Right ventricle myocardium inferior (tissue), 1 donor: Measurements from ENCODE around the gene NLGN2. TPM values are rescaled to one million over a fixed set of nuclear protein-coding genes. Genes with fewer than 3 reads are reported as not detected.
A peak's percentile ranks its signal among the peaks of the same experiment; 100 is the strongest.

Source experiments
- ATAC-seq: fragments of 200-7000 bp; cut with Tn5 transposase; one replicate; pipeline ENCODE4 v1.9.1; 2020; ENCODE audit warnings: mild to moderate bottlenecking, moderate library complexity
- DNase-seq: peaks from one replicate; pipeline ENCODE4 v3.0.0; 2021; ENCODE audit errors: missing footprints
- intact Hi-C: fragments of 100-400 bp; cut with DNase I; formaldehyde crosslinking; loops from one replicate; pipeline ENCODE4 v1.11.0; 2022
- total RNA-seq: library from RNA; stranded (reverse); fragmentation: NEBNext Ultra II Directional; extraction: Animal tissue kit (Norgen Biotek cat#: 25700); gene quantifications from one replicate; pipeline ENCODE4 v1.2.1, GENCODE V29; 2021
- donor health status: DM: no; HTN: yes; CAD: no; lungs with severe emphysema.

NLGN2 gene
- total RNA-seq, 1 donor from 2014 or later = 7.0 TPM

DNA sequence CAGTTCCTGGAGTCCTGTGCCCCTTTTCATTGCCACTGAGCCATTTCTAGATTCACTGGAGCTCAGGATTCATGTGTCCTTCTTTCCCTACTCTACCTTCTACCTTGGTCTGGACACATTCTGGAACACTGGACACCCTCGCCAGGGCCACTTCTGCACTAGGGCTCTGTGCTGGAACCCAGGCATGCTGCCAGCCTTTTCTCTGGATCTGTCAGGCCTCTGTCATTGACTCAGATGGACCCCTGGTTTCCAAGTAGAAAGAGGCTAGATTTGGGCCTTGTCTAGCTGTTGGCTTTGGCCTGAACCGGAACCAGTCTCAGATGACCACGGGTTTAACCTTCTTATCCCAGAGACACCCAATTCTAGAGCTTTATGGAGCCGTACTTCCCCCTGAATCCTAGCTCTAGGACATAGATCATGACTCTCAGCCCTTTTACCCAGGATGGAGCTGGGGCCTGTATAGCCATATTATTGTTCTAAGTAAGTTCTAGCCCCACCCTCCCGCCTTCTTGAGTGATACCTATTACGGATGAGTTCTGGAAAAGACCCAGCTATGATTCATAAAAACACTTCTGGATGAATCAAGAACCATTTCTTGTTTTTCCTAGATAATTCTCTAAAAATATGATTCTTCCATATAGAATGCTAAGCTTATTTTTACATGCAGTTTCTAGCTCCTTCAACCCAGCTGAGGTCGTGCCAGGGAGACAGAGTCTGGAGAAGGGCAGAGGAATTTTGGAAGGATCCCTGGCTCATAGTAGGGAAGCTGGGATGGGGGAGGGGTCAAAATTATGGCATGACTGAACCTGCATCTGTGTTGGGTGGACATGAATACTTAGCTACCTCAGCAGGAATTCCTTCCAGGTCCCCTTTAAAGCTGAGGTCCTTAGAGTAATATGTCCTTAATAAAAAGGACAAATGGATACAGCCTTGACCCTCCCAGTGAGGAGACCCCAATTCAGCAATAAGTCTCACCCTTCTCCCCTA lies 36.1 kb downstream of the NLGN2 start:
- intact Hi-C loops = no loop called here
- ATAC-seq = no peak
- no peak for DNase-seq

DNA sequence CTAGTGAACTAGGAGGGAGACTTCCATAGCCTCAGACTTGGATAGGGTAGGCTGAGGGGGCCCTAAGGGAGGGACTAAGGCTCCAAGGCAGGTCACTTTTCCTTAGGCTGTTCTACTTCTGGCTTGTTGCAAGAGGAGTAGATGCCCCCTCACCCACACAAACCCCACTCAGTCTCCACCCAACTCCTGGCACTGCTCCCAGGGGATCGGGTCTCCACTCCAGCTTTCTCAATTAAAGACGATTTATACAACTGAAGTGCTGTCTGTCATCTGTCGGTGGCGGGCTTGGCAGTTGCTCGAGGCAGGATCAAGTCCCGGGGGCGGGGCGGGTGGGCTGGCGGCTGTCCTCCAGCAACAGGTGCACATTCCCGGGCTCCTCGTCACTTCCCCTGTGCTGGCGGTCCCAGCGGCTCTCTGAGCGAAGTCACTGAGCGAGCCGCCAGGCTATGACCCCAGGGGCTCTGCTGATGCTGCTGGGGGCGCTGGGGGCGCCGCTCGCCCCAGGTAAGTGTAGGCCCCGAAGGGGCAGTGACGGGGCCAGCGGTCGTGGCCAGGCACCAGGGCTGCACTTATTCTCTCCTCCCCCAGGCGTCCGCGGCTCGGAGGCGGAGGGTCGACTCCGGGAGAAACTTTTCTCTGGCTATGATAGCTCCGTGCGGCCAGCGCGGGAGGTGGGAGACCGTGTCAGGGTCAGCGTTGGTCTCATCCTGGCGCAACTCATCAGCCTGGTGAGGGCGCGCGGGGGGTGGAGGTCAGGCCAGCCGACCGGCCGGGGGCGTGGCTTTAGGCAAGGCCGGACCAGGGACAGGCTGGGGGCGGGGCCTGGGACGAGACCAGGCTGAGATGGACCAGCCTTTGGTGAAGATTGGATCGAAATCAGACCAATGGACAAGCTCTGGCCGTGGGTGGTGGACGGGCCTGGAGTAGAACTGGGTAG lies 37.3 kb downstream of the NLGN2 start, which contains the start of gene CHRNB1:
TSS of gene CHRNB1 (plus strand) at position 380 of the 937 bp plus-strand sequence. CDS start at position 447, 67 bp downstream.
- ATAC-seq = peak; percentile 88
- intact Hi-C loops = no loop called here
- peak; percentile 93 for DNase-seq

DNA sequence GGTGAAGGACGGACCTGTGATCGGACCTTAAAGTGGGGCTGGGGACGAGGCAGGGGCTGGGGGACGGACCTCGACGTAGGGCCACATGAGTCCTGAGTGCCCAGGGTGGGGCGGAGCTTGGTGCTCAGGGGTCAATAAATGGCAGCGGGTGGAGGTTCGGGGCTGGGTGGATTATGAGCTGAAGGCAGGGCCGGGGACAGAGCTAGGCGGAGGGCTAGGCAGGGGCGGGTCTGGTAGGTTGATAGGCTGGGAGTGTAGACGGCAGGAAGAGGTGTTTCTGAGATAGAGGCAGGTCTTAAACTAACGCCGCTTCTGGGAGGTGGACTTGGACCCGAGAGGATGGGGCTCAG lies 37.9 kb downstream of the NLGN2 start:
- DNase-seq = no peak
- intact Hi-C loops = no loop called here
- ATAC-seq = peak; percentile 27

DNA sequence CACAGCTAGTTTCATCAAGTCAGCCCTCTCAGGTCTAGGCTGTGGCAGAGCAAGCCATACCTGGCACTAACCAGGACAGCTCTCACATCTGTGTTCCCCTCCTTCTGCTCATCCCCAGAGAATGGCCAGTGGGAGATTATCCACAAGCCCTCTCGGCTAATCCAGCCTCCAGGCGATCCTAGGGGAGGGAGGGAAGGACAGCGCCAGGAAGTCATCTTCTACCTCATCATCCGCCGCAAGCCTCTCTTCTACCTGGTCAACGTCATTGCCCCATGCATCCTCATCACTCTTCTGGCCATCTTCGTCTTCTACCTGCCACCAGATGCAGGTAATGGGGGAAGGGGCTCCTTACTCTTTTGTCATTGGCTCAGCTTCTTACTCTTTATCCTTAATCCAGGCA lies 40.8 kb downstream of the NLGN2 start:
- ATAC-seq (no peak), DNase-seq (no peak)
- intact Hi-C loops = no loop called here

DNA sequence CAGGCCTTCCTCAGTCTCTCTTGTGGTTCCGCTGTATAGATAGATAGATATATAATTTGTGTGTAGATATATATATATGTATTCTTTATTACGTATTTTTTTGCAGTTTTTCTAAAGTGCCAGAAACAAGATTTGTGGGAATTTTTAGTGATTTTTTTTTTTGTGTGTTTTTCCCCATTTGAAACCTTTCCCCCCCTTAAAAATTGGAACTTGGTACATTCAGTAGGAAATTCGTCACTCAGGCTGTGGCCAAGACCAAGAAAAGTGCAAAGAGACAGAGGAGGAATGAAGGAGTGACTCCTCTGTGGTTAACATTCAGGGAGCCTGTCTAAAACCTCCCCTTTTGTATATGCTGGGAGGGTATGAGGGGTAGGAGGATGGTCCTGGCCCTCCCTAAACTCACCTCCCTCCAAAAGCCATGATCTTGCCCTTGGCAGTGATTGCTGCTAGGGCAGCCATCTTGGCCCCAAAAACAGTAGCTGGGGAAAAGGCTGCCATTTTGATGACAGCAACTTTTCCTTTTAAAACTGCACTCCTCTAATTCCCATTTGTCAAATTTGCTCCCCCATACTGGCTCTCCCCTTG lies 52.4 kb downstream of the NLGN2 start:
- ATAC-seq (no peak), DNase-seq (no peak)
- intact Hi-C loops = no loop called here

DNA sequence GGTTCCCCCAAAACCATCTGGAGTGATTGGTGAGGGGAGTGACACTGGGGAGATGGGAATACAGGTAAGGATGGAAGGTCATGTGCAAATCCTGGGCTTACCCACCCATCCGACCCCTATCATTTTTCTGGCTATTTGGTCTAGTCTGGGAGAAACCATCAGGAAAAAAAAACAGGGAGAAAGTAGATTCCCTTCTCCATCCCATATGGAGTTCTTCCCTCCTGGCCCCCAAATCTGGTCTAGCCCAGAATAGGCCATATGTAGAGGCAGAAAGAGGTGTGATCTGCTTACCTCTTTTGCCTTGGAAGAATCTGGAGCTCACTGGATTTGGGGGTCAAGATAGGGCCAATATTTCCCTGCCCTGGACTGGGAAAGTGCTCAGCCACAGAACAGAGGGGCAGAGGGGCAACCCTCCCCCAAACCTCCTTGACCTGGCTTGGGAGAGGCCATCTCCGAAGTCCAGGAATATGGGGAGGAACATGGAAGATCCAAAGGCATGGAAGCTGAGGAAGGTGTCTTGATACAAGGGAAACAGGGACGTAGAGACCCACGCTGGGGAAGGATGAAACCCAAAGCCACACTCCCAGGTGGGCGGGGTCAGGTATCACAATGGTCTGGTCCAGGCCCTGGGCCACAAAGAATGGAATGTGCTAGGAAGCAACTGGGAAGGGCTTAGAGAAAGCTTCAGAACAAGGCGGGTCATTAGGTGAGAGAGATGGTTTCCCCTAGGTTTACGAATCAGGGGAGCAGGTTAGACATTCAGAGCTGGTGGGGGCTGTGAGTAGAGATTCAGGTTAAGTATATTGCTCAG lies 53.4 kb downstream of the NLGN2 start:
- ATAC-seq (no peak), DNase-seq (no peak)
- intact Hi-C loops = no loop called here

DNA sequence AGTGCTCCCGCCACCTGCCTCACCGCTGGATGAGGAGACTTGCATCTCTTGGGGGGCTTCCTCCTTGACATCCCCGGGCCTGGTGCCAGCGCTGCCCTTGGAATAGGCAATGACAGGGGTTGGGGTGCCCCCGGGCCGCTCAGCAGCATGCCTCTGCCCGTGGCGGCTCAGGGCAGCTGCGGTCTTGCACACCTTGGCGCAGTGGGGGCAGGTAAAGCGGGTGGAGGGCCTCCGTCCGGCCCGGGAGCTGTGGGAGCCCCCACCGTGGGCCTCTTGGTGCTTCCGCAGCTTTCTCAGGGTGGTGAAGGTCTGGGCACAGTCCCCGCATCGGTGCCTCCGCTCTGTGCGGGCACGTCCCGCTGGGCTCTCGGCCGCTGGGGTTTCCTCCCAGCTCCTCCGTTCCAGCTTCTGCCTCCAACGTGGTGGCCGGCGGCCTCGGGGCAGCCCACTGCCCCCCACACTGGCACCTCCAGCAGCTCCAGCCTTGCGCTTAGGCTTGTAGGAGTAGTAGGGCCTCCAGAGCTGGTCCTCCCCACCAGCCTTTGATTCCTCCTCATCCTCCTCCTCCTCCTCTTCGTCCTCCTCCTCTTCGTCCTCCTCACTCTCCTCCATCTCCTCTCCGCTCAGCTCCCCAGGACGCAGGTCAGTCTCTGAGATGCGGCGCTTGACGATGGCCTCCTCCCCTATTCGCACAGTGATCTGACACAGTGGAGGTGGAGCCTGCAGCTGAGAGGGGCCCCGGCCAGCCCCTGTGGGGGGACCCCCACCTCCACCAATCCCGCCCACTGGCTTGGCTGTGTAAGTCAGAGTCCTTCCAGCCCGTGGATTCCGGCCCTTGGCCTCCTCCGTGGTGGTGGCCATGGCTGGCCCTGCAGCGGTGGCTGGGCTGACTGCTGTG lies 55.1 kb downstream of the NLGN2 start:
- no peak for ATAC-seq
- no peak for DNase-seq
- intact Hi-C loops = no loop called here

DNA sequence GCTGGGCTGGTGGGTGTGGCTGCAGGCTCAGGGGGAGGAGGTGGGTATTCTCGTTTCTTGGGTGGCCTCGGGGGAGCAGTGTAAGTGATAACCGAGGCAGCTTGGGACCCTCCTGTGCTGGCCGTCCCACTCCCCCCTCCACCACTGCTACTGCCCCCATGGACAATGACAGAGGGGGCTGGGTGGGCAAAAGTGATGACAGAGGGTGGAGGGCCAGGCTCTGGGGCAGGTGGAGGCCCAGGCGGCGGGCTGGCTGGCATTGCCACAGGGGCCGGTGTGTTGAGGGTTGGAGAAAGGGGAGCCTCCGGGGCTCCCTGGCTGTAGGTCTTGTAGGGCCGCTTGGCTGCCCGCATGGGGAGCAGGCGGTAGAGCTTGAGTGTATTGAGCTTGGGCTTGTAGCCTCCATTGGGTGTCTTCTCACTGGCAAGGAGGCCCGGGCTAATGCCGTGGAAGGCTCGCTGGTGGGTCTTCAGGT lies 55.8 kb downstream of the NLGN2 start:
- intact Hi-C loops = no loop called here
- DNase-seq = no peak
- ATAC-seq = no peak

DNA sequence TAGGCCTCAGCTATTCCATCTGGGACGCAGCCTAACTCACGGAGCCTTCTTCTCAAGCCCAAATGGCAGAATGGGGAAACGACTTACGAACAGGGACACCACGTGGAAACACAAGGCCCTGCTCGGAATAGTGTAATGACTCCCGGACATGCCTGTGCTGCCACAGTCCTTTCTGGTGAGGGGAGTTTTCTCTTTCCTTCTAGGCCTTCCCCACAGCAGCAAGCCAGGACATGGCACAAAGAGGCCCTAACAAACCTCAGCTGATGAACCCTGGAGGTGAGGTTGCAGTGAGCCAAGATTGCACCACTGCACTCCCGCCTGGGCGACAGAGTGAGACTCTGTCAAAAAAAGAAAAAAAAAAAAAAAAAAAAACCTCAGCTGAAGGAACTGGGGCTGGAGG lies 56.4 kb downstream of the NLGN2 start:
- intact Hi-C loops = no loop called here
- DNase-seq (no peak), ATAC-seq (no peak)

DNA sequence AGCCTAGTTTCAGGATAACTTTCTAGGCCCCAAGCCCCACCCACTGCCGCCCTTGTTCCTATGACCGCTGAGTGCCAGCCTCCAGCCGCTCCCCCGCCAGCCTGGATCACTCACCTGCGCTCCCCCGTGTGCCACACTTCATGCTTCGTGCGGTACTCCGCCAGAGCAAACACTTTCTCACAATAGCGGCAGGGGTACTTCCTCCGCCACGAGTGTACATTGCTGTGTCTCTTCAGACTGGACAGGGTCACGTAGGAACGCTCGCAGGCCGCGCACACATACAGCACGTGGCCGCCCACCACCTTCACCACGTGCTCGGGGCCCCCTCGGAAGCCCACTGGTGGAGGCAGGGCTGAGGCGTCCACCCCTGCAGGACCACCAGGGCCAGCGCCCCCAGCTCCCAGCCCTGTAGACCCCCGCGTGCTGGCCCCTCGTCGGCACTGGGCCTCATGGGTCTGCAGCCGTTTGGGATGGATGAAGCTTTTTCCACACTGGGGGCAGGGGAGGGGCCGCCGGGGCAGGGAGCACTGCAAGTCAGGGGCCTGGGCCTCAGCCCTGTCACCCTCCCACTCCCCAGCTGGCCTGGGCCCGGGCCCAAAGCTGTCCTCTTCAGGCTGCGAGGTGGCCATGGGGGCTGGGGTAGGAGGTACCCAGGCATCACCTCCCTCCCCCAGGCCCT lies 58.1 kb downstream of the NLGN2 start:
- intact Hi-C loops = no loop called here
- ATAC-seq (no peak), DNase-seq (no peak)

DNA sequence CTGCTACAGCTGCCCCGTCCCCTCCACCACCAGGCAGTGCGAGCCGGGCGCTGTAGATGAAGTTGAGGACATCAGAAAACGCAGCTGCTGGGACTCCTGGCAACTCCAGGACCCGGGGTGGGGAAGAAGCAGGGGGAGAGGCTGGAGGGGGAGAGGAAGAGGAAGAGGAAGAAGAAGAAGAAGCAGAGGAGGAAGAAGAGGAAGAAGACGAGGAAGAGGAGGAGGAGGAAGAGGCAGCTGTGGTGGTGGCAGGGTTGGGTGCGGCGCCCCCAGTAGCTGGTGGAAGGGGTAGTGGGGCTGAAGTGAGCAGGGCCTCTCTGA lies 58.6 kb downstream of the NLGN2 start:
- intact Hi-C loops = no loop called here
- ATAC-seq (no peak), DNase-seq (no peak)

DNA sequence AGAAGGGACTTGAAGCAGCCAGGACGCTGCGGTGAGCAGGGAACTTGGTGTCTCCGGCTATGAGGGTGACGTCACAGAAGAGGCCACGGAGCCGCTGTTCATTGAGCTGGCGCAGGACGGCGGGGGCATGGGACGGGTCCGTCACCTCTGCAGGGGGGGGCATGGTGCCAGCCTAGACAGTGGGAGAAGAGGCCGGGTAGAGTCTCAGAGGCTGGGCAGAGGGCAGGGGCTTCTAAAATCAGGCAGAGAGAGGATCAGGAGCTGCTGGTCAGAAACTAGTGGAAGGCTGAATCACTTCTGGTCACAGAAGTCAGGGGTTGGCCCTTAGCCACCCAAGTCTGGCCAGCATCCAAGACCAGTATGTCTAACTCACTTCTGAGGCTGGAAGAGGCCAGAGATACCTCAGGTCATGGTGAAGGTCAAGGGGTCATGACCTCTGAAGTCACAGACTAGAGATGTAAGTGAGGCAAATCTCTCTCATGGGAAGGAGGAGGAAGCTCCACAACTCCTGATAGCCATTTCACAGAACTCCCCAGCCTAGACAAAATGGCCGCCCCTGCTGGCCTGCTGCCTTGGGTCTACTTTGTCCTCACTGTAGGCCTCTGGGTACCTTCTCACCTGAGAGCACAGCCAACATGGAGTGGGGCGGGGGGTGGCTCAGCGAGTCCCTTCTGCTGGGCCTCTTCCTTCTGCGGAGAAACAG lies 59.1 kb downstream of the NLGN2 start:
- intact Hi-C loops = no loop called here
- ATAC-seq (peak; percentile 63), DNase-seq (peak; percentile 85)

DNA sequence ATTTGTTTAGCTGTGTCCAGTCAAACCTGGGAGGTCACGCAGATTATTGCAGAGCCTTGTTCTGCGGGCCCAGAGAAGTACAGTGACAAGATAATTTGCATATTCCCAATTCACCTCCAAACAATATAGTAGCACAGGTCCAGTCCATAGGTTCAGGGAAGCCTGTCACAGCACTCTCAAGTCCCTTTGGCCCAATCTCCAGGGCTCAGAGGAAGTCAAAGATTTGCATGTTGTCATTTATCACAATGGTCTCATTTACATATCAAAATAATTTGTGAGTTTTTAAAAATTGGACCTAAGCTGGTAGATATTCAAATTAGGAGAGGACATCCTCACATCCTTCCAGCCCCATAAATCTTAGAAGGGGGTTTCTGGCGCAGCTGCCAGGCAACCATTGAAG lies 59.9 kb downstream of the NLGN2 start:
- intact Hi-C loops = no loop called here
- ATAC-seq (no peak), DNase-seq (no peak)

DNA sequence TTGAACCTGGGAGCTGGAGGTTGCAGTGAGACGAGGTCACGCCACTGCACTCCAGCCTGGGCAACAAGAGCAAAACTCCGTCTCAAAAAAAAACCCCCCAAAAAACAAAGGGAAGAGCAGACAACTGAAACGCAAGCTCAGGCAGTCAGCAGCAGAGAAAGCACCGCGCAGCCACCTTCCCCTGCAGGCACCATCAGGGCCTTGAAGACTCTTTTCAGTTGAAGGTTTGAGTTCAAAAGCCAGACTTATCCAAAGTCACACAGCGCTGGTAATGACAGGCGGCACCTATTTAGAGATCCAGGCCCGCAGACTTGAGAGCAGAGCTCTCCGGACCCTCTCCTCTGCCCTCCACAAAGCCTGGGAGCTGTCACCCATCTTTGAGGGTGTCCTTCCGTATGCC lies 60.6 kb downstream of the NLGN2 start:
- intact Hi-C loops = no loop called here
- ATAC-seq = no peak
- no peak for DNase-seq

DNA sequence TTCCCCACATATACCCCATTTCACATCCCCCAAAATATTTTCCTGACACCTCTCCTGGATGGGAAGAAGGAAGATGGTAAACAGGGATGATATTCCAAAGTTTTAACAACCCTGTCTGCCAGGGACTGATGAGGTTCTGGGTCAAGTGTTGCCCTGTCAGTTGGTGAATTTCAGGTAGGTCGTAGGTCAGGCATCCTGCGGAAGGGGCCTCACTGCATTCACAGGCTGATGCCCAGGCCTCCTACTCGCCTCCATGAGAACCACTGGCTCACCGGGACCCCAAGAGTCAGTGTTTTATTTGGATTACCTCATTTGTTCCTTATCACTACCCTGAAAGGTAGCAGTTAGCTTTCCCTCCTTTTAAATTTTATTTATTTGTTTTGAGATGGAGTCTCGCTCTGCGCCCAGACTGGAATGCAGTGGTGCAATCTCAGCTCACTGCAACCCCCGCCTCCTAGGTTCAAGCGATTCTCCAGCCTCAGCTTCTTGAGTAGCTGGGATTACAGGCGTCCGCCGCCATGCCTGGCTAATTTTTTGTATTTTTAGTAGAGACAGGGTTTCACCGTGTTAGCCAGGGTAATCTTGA lies 61.3 kb downstream of the NLGN2 start:
- ATAC-seq (no peak), DNase-seq (no peak)
- intact Hi-C loops = no loop called here
